Fibroblast of villous mesenchyme (primary cell): ENCODE data around the gene PDE2A. TPM values are rescaled to one million over a fixed set of nuclear protein-coding genes. Genes with fewer than 3 reads are reported as not detected.

Experiments
- DNase-seq: peaks from one replicate; pipeline ENCODE4 v3.0.0-alpha.2; 2010; ENCODE audit warnings: low read depth
- H3K4me3 ChIP-seq: 2 replicates; pipeline ENCODE4 v1.5.1; 2011; ENCODE audit warnings: low read depth, mild to moderate bottlenecking, low read length
- CTCF ChIP-seq: IDR thresholded peaks from 2 replicates; pipeline ENCODE4 v1.5.1; 2012; ENCODE audit warnings: low read depth, mild to moderate bottlenecking, low read length; ENCODE audit not compliant: insufficient read depth
- total RNA-seq: library from RNA; depleted of rRNA; stranded (reverse); fragments of >200 nt; gene quantifications from 2 replicates; pipeline ENCODE4 v1.2.3, GENCODE V29; 2012

The PDE2A gene
- total RNA-seq, 1 donor, result under 0.01 TPM

- H3K4me3 ChIP-seq, result no peak overlapping the region
- TF ChIP-seq CTCF, result no peak
- no peak for DNase-seq
Observed at GRCh38 chr11:72639502-72640375, 34.5 kb downstream of the PDE2A start.

GRCh38 chr11:72637926-72638325, 36.3 kb downstream of the PDE2A start:
- no peak overlapping the region for H3K4me3 ChIP-seq
- no peak for DNase-seq
- TF ChIP-seq CTCF, result no peak

GRCh38 chr11:72637198-72637597, 37.0 kb downstream of the PDE2A start:
- no peak overlapping the region for H3K4me3 ChIP-seq
- TF ChIP-seq CTCF, result no peak
- DNase-seq, result no peak

- no peak for TF ChIP-seq CTCF
- no peak overlapping the region for H3K4me3 ChIP-seq
- no peak for DNase-seq
Observed at GRCh38 chr11:72636376-72636775, 37.8 kb downstream of the PDE2A start.

GRCh38 chr11:72635933-72636332, 38.3 kb downstream of the PDE2A start:
- no peak overlapping the region for H3K4me3 ChIP-seq
- DNase-seq, result no peak
- no peak for TF ChIP-seq CTCF

- no peak for DNase-seq
- no peak for TF ChIP-seq CTCF
- H3K4me3 ChIP-seq, result no peak overlapping the region
Observed at GRCh38 chr11:72635309-72635915, 38.8 kb downstream of the PDE2A start.
